ENCODE data around the gene POLDIP3. TPM values are rescaled to one million over a fixed set of nuclear protein-coding genes. Genes with fewer than 3 reads are reported as not detected.

Gene POLDIP3
- total and polyA plus RNA-seq, 2 experiments from 2014 or later = 31.4 to 40.3 TPM

DNA sequence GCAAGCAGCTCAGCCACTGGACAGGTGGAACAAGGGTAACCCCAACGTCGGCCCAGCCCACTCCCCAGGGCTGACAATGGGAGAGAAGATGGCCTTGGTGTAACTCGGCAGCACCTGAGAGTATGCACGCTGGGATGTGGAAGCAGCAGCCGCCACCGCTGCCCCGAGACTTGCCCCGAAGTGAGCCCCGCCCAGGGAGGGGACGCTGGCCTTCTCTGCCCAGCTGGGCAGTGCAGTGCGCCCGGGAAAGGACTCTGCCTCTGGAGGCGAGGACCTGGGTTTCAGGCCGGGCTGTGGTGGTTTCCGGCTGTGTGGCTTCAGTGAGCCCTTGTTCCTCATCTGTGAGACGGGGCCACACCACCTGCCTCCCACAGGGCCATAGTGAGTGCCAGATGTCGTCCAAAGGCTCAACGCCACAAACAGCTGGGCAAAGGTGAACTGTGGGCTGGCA, 8.6 kb upstream of the POLDIP3 start:
- Histone ChIP-seq H3K4me1 (ENCODE audit: insufficient read depth) (no peaks in the 10 kb centered on the region), H3K4me3 (no peak overlapping the region), H3K79me2 (no peaks in the 10 kb centered on the region), H3K9me3 (ENCODE audit: low read depth) (no peaks in the 10 kb centered on the region), H4K20me1 (ENCODE audit: insufficient read depth, poor library complexity, severe bottlenecking) (no peaks in the 10 kb centered on the region), H3K36me3 (replicated peaks; ENCODE audit: insufficient read depth, low read depth) (no peaks in the 10 kb centered on the region), H3K27me3 (no peaks in the 10 kb centered on the region), H3K27ac (no peak overlapping the region), H3K9me2 (replicated peaks; ENCODE audit: insufficient read depth) (no peaks in the 10 kb centered on the region), H3K4me2 (no peak overlapping the region), H2AFZ (no peak overlapping the region)
- DNase-seq (ENCODE audit: low spot score) = no peak
- TF ChIP-seq EZH2 (IDR thresholded peaks at IDR 0.05; ENCODE audit: borderline replicate concordance) (no peak), CTCF (IDR thresholded peaks at IDR 0.05; ENCODE audit: poor library complexity) (no peak), EZH2phosphoT487 (IDR thresholded peaks at IDR 0.05; ENCODE audit: low read depth, severe bottlenecking, unreplicated experiment) (no peak)
- WGBS (ENCODE audit: low lambda C conversion rate, missing lambda C conversion rate) = 91% methylated on average over 18 of the region's 18 CpGs

GRCh38 chr22:42622061-42622710, 7.5 kb upstream of the POLDIP3 start:
- Histone ChIP-seq H3K27ac (peak overlapping the region; percentile 48), H3K36me3 (replicated peaks; ENCODE audit: insufficient read depth, low read depth) (no peaks in the 10 kb centered on the region), H3K27me3 (no peaks in the 10 kb centered on the region), H2AFZ (no peak overlapping the region), H3K79me2 (no peaks in the 10 kb centered on the region), H3K4me3 (no peak overlapping the region), H3K4me1 (ENCODE audit: insufficient read depth) (no peaks in the 10 kb centered on the region), H3K4me2 (no peak overlapping the region), H3K9me3 (ENCODE audit: low read depth) (no peaks in the 10 kb centered on the region), H3K9me2 (replicated peaks; ENCODE audit: insufficient read depth) (no peaks in the 10 kb centered on the region), H4K20me1 (ENCODE audit: insufficient read depth, poor library complexity, severe bottlenecking) (no peaks in the 10 kb centered on the region)
- DNase-seq (ENCODE audit: low spot score) = no peak
- TF ChIP-seq EZH2phosphoT487 (IDR thresholded peaks at IDR 0.05; ENCODE audit: low read depth, severe bottlenecking, unreplicated experiment) = no peak
- WGBS (ENCODE audit: low lambda C conversion rate, missing lambda C conversion rate) = 88% methylated on average over 20 of the region's 20 CpGs

GRCh38 chr22:42621505-42622002, 6.9 kb upstream of the POLDIP3 start:
- 57% methylated on average over 11 of the region's 11 CpGs for WGBS (ENCODE audit: low lambda C conversion rate, missing lambda C conversion rate)
- no peaks in the 10 kb centered on the region for H3K27me3 ChIP-seq

More at GRCh38 chr22:42621505-42622002, 6.9 kb upstream of the POLDIP3 start:
- no peaks in the 10 kb centered on the region for H3K4me1 ChIP-seq (ENCODE audit: insufficient read depth)
- no peak overlapping the region for H2AFZ ChIP-seq
- no peaks in the 10 kb centered on the region for H3K9me2 ChIP-seq (replicated peaks; ENCODE audit: insufficient read depth)
- DNase-seq (ENCODE audit: low spot score) = peak; percentile 86
- H3K79me2 ChIP-seq = no peaks in the 10 kb centered on the region
- TF ChIP-seq CTCF (IDR thresholded peaks at IDR 0.05; ENCODE audit: poor library complexity) (peak; percentile 82), EZH2phosphoT487 (IDR thresholded peaks at IDR 0.05; ENCODE audit: low read depth, severe bottlenecking, unreplicated experiment) (no peak)
- no peak overlapping the region for H3K4me3 ChIP-seq
- H3K36me3 ChIP-seq (replicated peaks; ENCODE audit: insufficient read depth, low read depth) = no peaks in the 10 kb centered on the region
- no peaks in the 10 kb centered on the region for H4K20me1 ChIP-seq (ENCODE audit: insufficient read depth, poor library complexity, severe bottlenecking)
- H3K27ac ChIP-seq = peak overlapping the region; percentile 51
- no peaks in the 10 kb centered on the region for H3K9me3 ChIP-seq (ENCODE audit: low read depth)
- H3K4me2 ChIP-seq = no peak overlapping the region

All from hepatocyte (in vitro differentiated cells).